Mesodermal cell (in vitro differentiated cells): ENCODE results near the gene ADGRV1.

ENCODE experiments used
- H3K27ac ChIP-seq: 2 replicates; pipeline ENCODE4 v1.7.0; 2013; ENCODE audit warnings: mild to moderate bottlenecking, low read depth, low read length, moderate library complexity; ENCODE audit not compliant: severe bottlenecking
- H3K36me3 ChIP-seq: 2 replicates; pipeline ENCODE4 v1.7.1; 2013; ENCODE audit warnings: mild to moderate bottlenecking, low read length, moderate library complexity; ENCODE audit not compliant: control insufficient read depth, insufficient read depth
- H3K4me1 ChIP-seq: one replicate; pipeline ENCODE4 v1.7.1; 2013; ENCODE audit warnings: mild to moderate bottlenecking, low read length; ENCODE audit not compliant: insufficient read depth, control insufficient read depth, poor library complexity, severe bottlenecking
- H3K4me3 ChIP-seq: 2 replicates; pipeline ENCODE4 v1.7.0; 2013; ENCODE audit warnings: low read length, control low read depth, mild to moderate bottlenecking; ENCODE audit not compliant: insufficient read depth, poor library complexity, severe bottlenecking; ENCODE audit errors: extremely low read depth
- H3K9me3 ChIP-seq: 2 replicates; pipeline ENCODE4 v1.7.1; 2013; ENCODE audit warnings: mild to moderate bottlenecking, low read length, moderate library complexity; ENCODE audit not compliant: control insufficient read depth
- WGBS, 2 experiments: methylation state at CpG; one replicate each; pipeline ENCODE4 v1.1.5; 2013; ENCODE audit warnings: missing lambda C conversion rate in 2 of 2; ENCODE audit not compliant: insufficient coverage in 2 of 2; 5-methylcytosine and 5-hydroxymethylcytosine counted together

The ADGRV1 gene

GRCh38 chr5:90899014-90899604 lies 340.5 kb downstream of the ADGRV1 start:
- Histone ChIP-seq H3K27ac (no peak overlapping the region), H3K36me3 (no peaks in the 10 kb centered on the region), H3K9me3 (no peaks in the 10 kb centered on the region), H3K4me1 (no peaks in the 10 kb centered on the region), H3K4me3 (no peak overlapping the region)
- WGBS, 2 experiments, result 82 to 97% methylated on average over 2 of the region's 2 CpGs

GRCh38 chr5:90901261-90901660 lies 342.7 kb downstream of the ADGRV1 start:
- no peaks in the 10 kb centered on the region for H3K36me3 ChIP-seq
- no peaks in the 10 kb centered on the region for H3K4me1 ChIP-seq
- no peak overlapping the region for H3K4me3 ChIP-seq
- no peaks in the 10 kb centered on the region for H3K9me3 ChIP-seq
- H3K27ac ChIP-seq, result no peak overlapping the region

- H3K9me3 ChIP-seq, result no peaks in the 10 kb centered on the region
- H3K4me1 ChIP-seq, result no peaks in the 10 kb centered on the region
- no peak overlapping the region for H3K4me3 ChIP-seq
- H3K27ac ChIP-seq, result no peak overlapping the region
- 100% methylated on average over 2 of the region's 4 CpGs; no CpG with 5 or more reads in 1 of the 2 experiments for WGBS, 2 experiments
- H3K36me3 ChIP-seq, result no peaks in the 10 kb centered on the region
Observed at GRCh38 chr5:90902170-90902569, 343.6 kb downstream of the ADGRV1 start.

GRCh38 chr5:90902651-90903386 lies 344.2 kb downstream of the ADGRV1 start:
- H3K9me3 ChIP-seq, result no peaks in the 10 kb centered on the region
- H3K4me1 ChIP-seq, result no peaks in the 10 kb centered on the region
- no peaks in the 10 kb centered on the region for H3K36me3 ChIP-seq
- H3K27ac ChIP-seq, result no peak overlapping the region
- WGBS, 2 experiments, result no CpG with 5 or more reads among the region's 6 CpGs
- H3K4me3 ChIP-seq, result no peak overlapping the region

GRCh38 chr5:90909101-90909503 lies 350.5 kb downstream of the ADGRV1 start:
- Histone ChIP-seq H3K9me3 (no peaks in the 10 kb centered on the region), H3K4me1 (peaks cover 20% of the 10 kb centered on the region)
- WGBS, 2 experiments, result 74 to 90% methylated on average over 2 to 3 of the region's 3 CpGs

GRCh38 chr5:90909940-90910339 lies 351.3 kb downstream of the ADGRV1 start:
- H3K9me3 ChIP-seq, result no peaks in the 10 kb centered on the region
- H3K36me3 ChIP-seq, result no peaks in the 10 kb centered on the region
- no peak overlapping the region for H3K27ac ChIP-seq
- H3K4me1 ChIP-seq, result peaks cover 24% of the 10 kb centered on the region
- 93 to 100% methylated on average over 3 of the region's 6 CpGs for WGBS, 2 experiments
- H3K4me3 ChIP-seq, result no peak overlapping the region

More at GRCh38 chr5:90909101-90909503, 350.5 kb downstream of the ADGRV1 start:
- H3K4me3 ChIP-seq, result no peak overlapping the region
- H3K27ac ChIP-seq, result peak overlapping the region; percentile 19
- no peaks in the 10 kb centered on the region for H3K36me3 ChIP-seq

- Histone ChIP-seq H3K27ac (peak overlapping the region; percentile 30), H3K9me3 (no peaks in the 10 kb centered on the region), H3K4me1 (peaks cover 30% of the 10 kb centered on the region), H3K4me3 (no peak overlapping the region), H3K36me3 (no peaks in the 10 kb centered on the region)
- 63% methylated on average over 1 of the region's 1 CpG; no CpG with 5 or more reads in 1 of the 2 experiments for WGBS, 2 experiments
Observed at GRCh38 chr5:90911169-90911568, 352.6 kb downstream of the ADGRV1 start.

GRCh38 chr5:90912476-90912875 lies 353.9 kb downstream of the ADGRV1 start:
- H3K4me1 ChIP-seq, result peaks cover 30% of the 10 kb centered on the region
- H3K36me3 ChIP-seq, result no peaks in the 10 kb centered on the region
- H3K9me3 ChIP-seq, result no peaks in the 10 kb centered on the region
- 80% methylated on average over 2 of the region's 4 CpGs for WGBS, 2 experiments
- H3K4me3 ChIP-seq, result no peak overlapping the region
- H3K27ac ChIP-seq, result no peak overlapping the region

- H3K27ac ChIP-seq, result no peak overlapping the region
- H3K36me3 ChIP-seq, result no peaks in the 10 kb centered on the region
- peaks cover 20% of the 10 kb centered on the region for H3K4me1 ChIP-seq
- WGBS, 2 experiments, result 70 to 100% methylated on average over 1 of the region's 4 CpGs
- no peaks in the 10 kb centered on the region for H3K9me3 ChIP-seq
- no peak overlapping the region for H3K4me3 ChIP-seq
Observed at GRCh38 chr5:90915393-90915792, 356.8 kb downstream of the ADGRV1 start.

GRCh38 chr5:90916947-90917800 lies 358.6 kb downstream of the ADGRV1 start:
- no peaks in the 10 kb centered on the region for H3K36me3 ChIP-seq
- no peak overlapping the region for H3K4me3 ChIP-seq
- no peak overlapping the region for H3K27ac ChIP-seq
- peaks cover 10% of the 10 kb centered on the region for H3K4me1 ChIP-seq
- 82 to 100% methylated on average over 1 to 2 of the region's 3 CpGs for WGBS, 2 experiments
- no peaks in the 10 kb centered on the region for H3K9me3 ChIP-seq
